ENCODE results near the gene ELAVL1.

ELAVL1 gene

DNA sequence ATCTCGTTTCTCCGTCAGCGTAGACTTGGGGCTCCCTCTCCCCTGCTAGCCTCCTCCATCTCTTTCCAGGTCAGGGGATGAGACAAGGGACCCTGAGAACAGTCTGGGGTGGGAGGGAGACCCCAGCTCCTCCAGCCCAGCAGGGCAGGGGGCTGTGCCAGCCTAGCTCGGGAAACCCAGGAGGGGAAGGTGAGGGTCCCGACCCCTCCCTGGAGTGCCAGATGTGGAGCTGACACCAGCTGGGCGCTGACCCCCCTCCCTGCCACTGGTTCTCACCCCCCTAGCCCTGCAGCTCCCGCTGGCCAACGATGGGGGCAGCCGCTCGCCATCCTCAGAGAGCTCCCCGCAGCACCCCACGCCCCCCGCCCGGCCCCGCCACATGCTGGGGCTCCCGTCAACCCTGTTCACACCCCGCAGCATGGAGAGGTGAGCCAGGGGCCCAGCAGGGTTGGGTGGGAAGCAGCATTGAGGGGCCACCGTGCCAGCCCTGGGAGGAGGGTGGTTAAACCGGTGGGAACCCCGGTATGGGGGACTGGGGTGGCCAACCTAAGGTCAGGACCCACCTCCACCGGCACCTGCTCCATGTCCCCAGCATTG lies 95.9 kb downstream of the ELAVL1 start:
- no peak for DNase-seq (ENCODE audit: low read depth)

DNA sequence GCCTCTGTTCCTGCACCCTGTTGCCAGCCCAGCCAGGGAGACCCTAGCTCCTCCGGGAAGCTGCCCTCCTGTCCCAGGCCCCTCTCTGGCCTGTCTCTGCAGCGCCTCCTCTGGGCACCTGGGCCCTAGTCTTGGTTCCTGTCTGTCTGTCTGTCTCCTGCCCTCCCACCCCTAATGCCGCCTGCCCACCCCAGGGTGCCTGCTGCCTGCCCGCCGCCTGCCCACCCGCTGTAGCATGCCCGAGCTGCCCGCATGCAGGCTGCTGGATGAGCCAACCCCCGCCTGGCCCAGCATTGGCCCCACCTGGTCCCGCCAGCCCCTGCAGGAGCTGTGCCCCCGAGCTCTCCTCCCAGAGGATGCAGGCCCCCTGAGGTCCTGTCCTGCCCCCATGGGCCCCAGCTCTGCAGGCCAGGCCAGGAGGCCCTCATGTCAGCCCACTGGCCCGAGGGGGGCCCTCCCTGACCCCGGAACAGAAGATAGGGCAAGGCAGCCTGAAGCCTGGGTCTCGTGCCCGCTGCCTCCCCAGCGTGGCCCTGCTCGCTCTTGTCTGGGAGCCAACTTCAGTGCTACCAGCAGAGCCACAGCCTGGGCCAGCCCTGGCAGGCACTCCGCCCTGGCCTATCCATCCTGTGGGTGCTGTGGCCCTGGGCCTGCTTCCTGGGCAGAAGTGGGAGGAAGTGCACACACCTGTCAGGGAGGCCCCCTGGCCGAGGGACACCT lies 96.5 kb downstream of the ELAVL1 start:
- DNase-seq (ENCODE audit: low read depth), result no peak
